ENCODE results near the gene ETF1. TPM values are rescaled to one million over a fixed set of nuclear protein-coding genes. Genes with fewer than 3 reads are reported as not detected.

ETF1 gene
- total RNA-seq, 4 donors from 2014 or later, result 65.2 to 132 (median 103) TPM

- Histone ChIP-seq H3K27me3 (no peaks in the 10 kb centered on the region), H3K36me3 (peaks cover 0 to 21% (median 0%) of the 10 kb centered on the region in 3 donors), H3K4me3 (no peak overlapping the region), H3K27ac (peak overlapping the region in 3 of 4 donors; percentile 35 to 49 (median 43)), H3K4me1 (peaks cover 21 to 71% (median 25%) of the 10 kb centered on the region in 3 donors), H3K9me3 (no peaks in the 10 kb centered on the region)
- TF ChIP-seq CTCF (IDR thresholded peaks at IDR 0.05) (no peak), POLR2A (IDR thresholded peaks at IDR 0.05) (no peak)
- no peak for DNase-seq
- intact Hi-C loops (cut with DNase I), result no loop called here
- 48 to 57% methylated on average over 2 of the region's 2 CpGs for WGBS, 2 donors
Measured at GRCh38 chr5:138471052-138471361, 72.0 kb downstream of the ETF1 start.

GRCh38 chr5:138470322-138471051 is 72.5 kb downstream of the ETF1 start:
- TF ChIP-seq POLR2A (IDR thresholded peaks at IDR 0.05) (no peak), CTCF (IDR thresholded peaks at IDR 0.05) (no peak)
- H3K27ac ChIP-seq, result peak overlapping the region in 3 of 4 donors; percentile 35 to 49 (median 43)
- intact Hi-C loops (cut with DNase I), result no loop called here
- WGBS, 2 donors, result 42 to 50% methylated on average over 2 of the region's 3 CpGs
- peaks cover 0 to 21% (median 0%) of the 10 kb centered on the region in 3 donors for H3K36me3 ChIP-seq
- no peak overlapping the region for H3K4me3 ChIP-seq
- peaks cover 24 to 72% (median 24%) of the 10 kb centered on the region in 3 donors for H3K4me1 ChIP-seq
- no peaks in the 10 kb centered on the region for H3K9me3 ChIP-seq
- DNase-seq, result no peak
- H3K27me3 ChIP-seq, result no peaks in the 10 kb centered on the region

- DNase-seq, result no peak
- peak overlapping the region in 3 of 4 donors; percentile 24 to 49 (median 35) for H3K27ac ChIP-seq
- WGBS, 2 donors, result 0 to 38% methylated on average over 2 to 4 of the region's 8 CpGs
- H3K27me3 ChIP-seq, result no peaks in the 10 kb centered on the region
- H3K9me3 ChIP-seq, result no peaks in the 10 kb centered on the region
- H3K36me3 ChIP-seq, result peaks cover 0 to 21% (median 0%) of the 10 kb centered on the region in 3 donors
- intact Hi-C loops (cut with DNase I), result loop anchor here (10.0 kb wide), 1 partner anchor 75 kb away; the partner anchor contains the start of gene ETF1
- TF ChIP-seq POLR2A (IDR thresholded peaks at IDR 0.05) (no peak), CTCF (IDR thresholded peaks at IDR 0.05) (no peak)
- no peak overlapping the region for H3K4me3 ChIP-seq
- H3K4me1 ChIP-seq, result peaks cover 24 to 72% (median 24%) of the 10 kb centered on the region in 3 donors
Measured at GRCh38 chr5:138469540-138470321, 73.3 kb downstream of the ETF1 start.

- H3K4me3 ChIP-seq, result no peak overlapping the region
- TF ChIP-seq CTCF (IDR thresholded peaks at IDR 0.05) (no peak), POLR2A (IDR thresholded peaks at IDR 0.05) (no peak)
- intact Hi-C loops (cut with DNase I), result loop anchor here (10.0 kb wide), 1 partner anchor 76 kb away; the partner anchor contains the start of gene ETF1
- H3K4me1 ChIP-seq, result peaks cover 24 to 77% (median 24%) of the 10 kb centered on the region in 3 donors
- 79 to 85% methylated on average over 8 of the region's 8 CpGs for WGBS, 2 donors
- H3K9me3 ChIP-seq, result no peaks in the 10 kb centered on the region
- DNase-seq, result no peak
- no peaks in the 10 kb centered on the region for H3K27me3 ChIP-seq
- no peak overlapping the region for H3K27ac ChIP-seq
- peaks cover 0 to 21% (median 0%) of the 10 kb centered on the region in 3 donors for H3K36me3 ChIP-seq
Measured at GRCh38 chr5:138468966-138469539, 74.0 kb downstream of the ETF1 start.
